ENCODE measurements around the gene CYS1.
"Not testable (repeated sequence)": the region's sequence is repeated elsewhere in the genome, so short reads cannot be mapped to it uniquely, and the experiment has no call there.

CYS1 gene

DNA sequence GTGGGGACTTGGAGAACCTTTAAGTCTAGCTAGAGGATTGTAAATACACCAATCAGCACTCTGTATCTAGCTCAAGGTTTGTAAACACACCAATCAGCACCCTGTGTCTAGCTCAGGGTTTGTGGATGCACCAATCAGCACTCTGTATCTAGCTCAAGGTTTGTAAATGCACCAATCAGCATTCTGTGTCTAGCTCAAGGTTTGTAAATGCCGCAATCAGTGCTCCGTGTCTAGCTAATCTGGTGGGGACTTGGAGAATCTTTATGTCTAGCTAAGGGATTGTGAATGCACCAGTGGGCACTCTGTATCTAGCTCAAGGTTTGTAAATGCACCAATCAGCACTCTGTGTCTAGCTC lies 11.7 kb upstream of the CYS1 start:
- not testable (repeated sequence) for DNase-seq (ENCODE audit: low spot score)

DNA sequence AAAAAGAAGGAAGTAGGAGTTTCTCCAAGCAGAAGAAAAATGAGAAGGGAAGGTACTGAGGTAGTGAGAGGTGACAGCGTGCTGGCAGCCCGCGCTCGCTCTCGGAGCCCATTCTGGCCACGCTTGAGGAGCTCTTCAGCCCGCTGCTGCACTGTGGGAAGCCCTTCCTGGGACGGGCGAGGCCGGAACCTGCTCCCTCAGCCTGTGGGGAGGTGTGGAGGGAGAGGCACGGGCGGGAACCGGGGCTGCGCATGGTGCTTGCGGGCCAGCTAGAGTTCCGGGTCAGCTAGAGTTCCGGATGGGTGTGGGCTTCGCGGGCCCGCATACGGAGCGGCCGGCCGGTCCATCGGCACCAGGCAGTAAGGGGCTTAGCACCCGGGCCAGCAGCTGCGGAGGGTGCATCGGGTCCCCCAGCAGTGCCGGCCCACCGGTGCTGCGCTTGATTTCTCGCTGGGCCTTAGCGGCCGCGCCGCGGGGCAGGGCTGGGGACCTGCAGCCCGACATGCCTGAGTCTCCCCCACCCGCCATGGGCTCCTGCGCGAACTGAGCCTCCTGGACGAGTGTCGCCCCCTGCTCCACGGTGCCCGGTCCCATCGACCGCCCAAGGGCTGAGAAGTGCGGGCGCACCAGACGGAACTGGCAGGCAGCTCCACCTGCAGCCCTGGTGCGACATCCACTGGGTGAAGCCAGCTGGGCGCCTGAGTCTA lies 11.1 kb upstream of the CYS1 start:
- no peak for DNase-seq (ENCODE audit: low spot score)

- no peak for DNase-seq (ENCODE audit: low spot score)
Measured at GRCh38 chr2:10089565-10090190, 9.5 kb upstream of the CYS1 start.

GRCh38 chr2:10087360-10087759 lies 7.1 kb upstream of the CYS1 start:
- no peak for DNase-seq (ENCODE audit: low spot score)

- DNase-seq (ENCODE audit: low spot score), result no peak
Measured at GRCh38 chr2:10086950-10087349, 6.7 kb upstream of the CYS1 start.

DNA sequence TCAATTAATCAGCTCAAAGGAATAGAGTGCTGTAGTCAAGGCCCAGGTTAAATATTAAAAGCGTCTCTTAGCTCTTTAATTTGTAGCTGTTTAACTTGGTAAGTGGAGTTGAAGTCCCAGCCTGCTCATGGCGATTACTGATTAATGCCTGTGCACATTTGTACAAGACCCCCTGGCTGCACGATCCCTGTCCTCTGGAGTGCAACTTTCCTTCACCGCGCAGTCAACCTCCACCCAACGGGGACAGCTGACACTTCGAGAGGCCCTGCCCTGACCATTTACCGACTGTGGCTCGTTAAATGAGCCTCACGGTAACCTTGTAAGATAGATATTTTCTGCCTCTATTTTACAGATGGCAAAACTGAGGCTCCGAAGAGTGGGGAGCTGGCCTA lies 5.5 kb upstream of the CYS1 start:
- DNase-seq (ENCODE audit: low spot score), result no peak

- no peak for DNase-seq (ENCODE audit: low spot score)
Measured at GRCh38 chr2:10085043-10085667, 4.9 kb upstream of the CYS1 start.

DNA sequence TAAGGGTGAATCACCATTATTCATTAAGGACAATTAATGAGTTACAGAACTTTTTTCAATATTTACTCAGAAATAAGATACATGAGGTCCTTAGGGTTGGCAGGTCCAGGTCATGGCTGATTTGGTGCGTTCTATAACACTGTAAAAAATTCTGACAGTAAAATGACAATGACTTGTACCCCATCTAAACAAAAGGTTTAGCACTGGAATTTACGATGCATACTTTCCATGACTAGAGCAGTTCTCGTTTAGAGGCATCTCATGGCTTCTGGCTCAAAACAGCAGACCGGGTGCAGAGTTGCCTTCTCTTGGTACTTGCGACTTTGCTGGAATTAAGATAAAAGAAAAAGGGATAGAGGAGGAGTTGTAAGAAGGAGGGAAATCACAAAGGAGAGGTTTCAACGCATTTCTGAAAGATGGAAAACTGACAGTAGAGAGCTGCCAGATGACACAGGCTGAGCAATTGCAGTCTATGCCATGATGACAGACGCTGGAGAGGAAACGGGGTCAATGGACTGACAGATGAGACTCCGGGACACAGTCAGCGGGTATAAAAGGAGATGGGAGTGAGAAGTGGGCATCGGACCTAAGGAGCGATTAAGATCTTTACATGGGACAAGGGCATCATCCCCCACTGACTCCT lies 4.1 kb upstream of the CYS1 start:
- no peak for DNase-seq (ENCODE audit: low spot score)

DNA sequence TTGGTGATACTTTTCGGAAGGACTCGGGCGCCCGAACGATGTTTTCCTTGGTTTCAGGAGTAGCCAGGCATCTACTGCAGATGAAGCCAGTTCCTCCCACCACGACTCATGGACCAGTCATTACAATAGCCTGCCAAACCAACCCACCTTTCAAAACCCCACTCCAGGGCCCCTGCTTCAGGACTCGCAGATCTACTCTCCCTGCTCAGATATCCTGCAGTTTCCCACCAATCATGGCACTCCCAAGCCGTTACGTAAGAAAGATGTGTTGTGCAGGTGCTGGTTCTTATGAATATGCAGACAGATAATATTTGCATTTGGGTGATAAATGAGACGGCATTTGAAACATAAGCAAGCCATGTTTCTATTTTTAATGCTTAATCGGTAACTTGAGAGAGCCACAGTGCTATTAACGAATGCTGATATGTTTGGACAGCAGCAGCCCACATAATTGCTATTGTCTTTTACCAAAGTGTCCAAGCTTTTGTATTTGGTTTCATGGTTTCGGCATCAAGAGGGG lies 3.5 kb upstream of the CYS1 start:
- no peak for DNase-seq (ENCODE audit: low spot score)

DNA sequence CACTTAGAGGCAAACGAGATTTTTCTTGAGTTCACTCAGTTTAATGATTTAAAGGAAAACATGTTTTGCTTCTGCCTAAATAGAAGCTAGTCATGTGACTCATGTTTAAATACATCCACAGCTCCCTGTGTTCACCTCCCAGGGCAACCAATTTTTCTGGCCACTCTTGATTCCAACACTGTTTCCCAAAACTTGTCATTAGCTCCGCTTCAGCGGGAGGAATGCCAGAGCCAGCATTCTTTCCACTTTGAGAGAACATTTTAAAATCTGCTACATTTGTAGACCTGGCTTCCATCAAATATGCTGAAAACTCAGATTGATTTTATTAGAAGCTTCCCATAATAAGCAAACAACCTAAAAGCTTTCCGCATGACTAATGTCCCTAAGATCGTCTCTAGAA lies 2.8 kb upstream of the CYS1 start:
- DNase-seq (ENCODE audit: low spot score), result no peak

- no peak for DNase-seq (ENCODE audit: low spot score)
Measured at GRCh38 chr2:10080536-10081304, 509 bp upstream of the CYS1 start.

DNA sequence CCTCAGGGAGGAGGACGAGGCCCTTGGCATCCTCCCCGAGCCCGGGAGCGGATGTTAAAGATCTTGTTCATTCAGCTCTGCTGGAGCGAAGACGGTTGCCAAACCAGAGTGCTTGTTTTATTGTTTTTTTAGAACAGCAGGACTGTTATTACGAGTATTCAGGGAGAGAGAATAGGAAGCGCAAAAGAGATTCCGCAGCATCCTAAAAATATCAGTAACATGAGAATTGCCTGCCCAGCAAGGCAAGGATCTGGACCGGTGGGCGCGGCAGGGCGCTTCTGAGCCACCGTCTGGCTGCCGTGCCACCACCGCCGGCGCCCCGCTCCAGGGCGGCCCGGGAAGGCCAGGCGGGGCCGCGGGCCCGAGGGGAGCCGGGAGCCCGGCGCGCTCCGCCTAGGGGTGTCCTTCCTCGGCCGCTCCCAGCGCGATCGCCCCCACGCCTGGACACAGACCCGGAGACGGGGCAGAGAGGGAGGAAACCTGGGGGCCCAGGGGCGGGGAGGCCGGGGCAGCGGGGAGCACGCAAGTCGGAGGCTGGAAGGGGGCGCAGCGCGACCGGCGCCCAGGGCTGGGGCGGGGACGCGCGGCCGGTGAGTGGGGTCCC lies 843 bp downstream of the CYS1 start:
- DNase-seq (ENCODE audit: low spot score), result no peak

GRCh38 chr2:10078704-10079265 lies 1.4 kb downstream of the CYS1 start:
- DNase-seq (ENCODE audit: low spot score), result no peak

GRCh38 chr2:10078001-10078400 lies 2.2 kb downstream of the CYS1 start:
- no peak for DNase-seq (ENCODE audit: low spot score)

- DNase-seq (ENCODE audit: low spot score), result no peak
Measured at GRCh38 chr2:10076988-10077527, 3.2 kb downstream of the CYS1 start.

GRCh38 chr2:10076511-10076910 lies 3.7 kb downstream of the CYS1 start:
- no peak for DNase-seq (ENCODE audit: low spot score)

- DNase-seq (ENCODE audit: low spot score), result no peak
Measured at GRCh38 chr2:10075571-10076209, 4.5 kb downstream of the CYS1 start.

- DNase-seq (ENCODE audit: low spot score), result no peak
Measured at GRCh38 chr2:10075101-10075500, 5.1 kb downstream of the CYS1 start.

GRCh38 chr2:10073706-10074105 lies 6.5 kb downstream of the CYS1 start:
- DNase-seq (ENCODE audit: low spot score), result no peak

GRCh38 chr2:10072656-10073480 lies 7.3 kb downstream of the CYS1 start:
- DNase-seq (ENCODE audit: low spot score), result peak; percentile 82
